WTC11 (cell line): ENCODE results near the gene ARL6IP5. TPM values are rescaled to one million over a fixed set of nuclear protein-coding genes. Genes with fewer than 3 reads are reported as not detected.

Experiments used
- FOXP1 ChIP-seq: sonication (generic); formaldehyde crosslinking; IDR thresholded peaks from 2 replicates; pipeline ENCODE4 v1.8.0; 2022; ENCODE audit warnings: missing genetic modification reagents, mild to moderate bottlenecking, moderate library complexity, borderline replicate concordance
- JAZF1 ChIP-seq: fragments of 250-450 bp; sonication (Bioruptor Pico); IDR thresholded peaks from 2 replicates; pipeline ENCODE4 v1.9.0; 2021; ENCODE audit warnings: moderate library complexity, mild to moderate bottlenecking, inconsistent platforms
- JUN ChIP-seq: sonication (generic); formaldehyde crosslinking; IDR thresholded peaks from 2 replicates; pipeline ENCODE4 v1.8.0; 2023; ENCODE audit warnings: mild to moderate bottlenecking, missing genetic modification reagents
- OVOL2 ChIP-seq: fragments of 250-450 bp; sonication (Bioruptor Pico); IDR thresholded peaks from 2 replicates; pipeline ENCODE4 v1.9.0; 2021; ENCODE audit warnings: mild to moderate bottlenecking, borderline replicate concordance
- ZNF263 ChIP-seq: sonication (generic); formaldehyde crosslinking; IDR thresholded peaks from 2 replicates; pipeline ENCODE4 v1.8.1; 2022; ENCODE audit warnings: low read depth, mild to moderate bottlenecking, moderate library complexity, missing genetic modification reagents
- microRNA-seq: library from miRNA; unstranded; fragments of <30 nt; microRNA quantifications from one replicate; pipeline ENCODE4 v1.2.0, GENCODE V29; 2022; ENCODE audit warnings: borderline number of aligned reads
- total RNA-seq: library from RNA; stranded (reverse); gene quantifications from 3 replicates; pipeline ENCODE4 v1.2.3, GENCODE V29; 2021
- TF ChIP-seq, protein P1 (sequence below): sonication (generic); formaldehyde crosslinking; IDR thresholded peaks from 2 replicates; pipeline ENCODE4 v1.8.0; 2023; ENCODE audit warnings: missing genetic modification reagents, mild to moderate bottlenecking, borderline replicate concordance
- TF ChIP-seq, protein P2 (sequence below): sonication (generic); formaldehyde crosslinking; IDR thresholded peaks from 2 replicates; pipeline ENCODE4 v1.8.1; 2022; ENCODE audit warnings: mild to moderate bottlenecking, missing genetic modification reagents, moderate library complexity, borderline replicate concordance

The ARL6IP5 gene
- total RNA-seq, 1 experiment from 2014 or later = 28.4 TPM

- TF ChIP-seq, protein P1, sequence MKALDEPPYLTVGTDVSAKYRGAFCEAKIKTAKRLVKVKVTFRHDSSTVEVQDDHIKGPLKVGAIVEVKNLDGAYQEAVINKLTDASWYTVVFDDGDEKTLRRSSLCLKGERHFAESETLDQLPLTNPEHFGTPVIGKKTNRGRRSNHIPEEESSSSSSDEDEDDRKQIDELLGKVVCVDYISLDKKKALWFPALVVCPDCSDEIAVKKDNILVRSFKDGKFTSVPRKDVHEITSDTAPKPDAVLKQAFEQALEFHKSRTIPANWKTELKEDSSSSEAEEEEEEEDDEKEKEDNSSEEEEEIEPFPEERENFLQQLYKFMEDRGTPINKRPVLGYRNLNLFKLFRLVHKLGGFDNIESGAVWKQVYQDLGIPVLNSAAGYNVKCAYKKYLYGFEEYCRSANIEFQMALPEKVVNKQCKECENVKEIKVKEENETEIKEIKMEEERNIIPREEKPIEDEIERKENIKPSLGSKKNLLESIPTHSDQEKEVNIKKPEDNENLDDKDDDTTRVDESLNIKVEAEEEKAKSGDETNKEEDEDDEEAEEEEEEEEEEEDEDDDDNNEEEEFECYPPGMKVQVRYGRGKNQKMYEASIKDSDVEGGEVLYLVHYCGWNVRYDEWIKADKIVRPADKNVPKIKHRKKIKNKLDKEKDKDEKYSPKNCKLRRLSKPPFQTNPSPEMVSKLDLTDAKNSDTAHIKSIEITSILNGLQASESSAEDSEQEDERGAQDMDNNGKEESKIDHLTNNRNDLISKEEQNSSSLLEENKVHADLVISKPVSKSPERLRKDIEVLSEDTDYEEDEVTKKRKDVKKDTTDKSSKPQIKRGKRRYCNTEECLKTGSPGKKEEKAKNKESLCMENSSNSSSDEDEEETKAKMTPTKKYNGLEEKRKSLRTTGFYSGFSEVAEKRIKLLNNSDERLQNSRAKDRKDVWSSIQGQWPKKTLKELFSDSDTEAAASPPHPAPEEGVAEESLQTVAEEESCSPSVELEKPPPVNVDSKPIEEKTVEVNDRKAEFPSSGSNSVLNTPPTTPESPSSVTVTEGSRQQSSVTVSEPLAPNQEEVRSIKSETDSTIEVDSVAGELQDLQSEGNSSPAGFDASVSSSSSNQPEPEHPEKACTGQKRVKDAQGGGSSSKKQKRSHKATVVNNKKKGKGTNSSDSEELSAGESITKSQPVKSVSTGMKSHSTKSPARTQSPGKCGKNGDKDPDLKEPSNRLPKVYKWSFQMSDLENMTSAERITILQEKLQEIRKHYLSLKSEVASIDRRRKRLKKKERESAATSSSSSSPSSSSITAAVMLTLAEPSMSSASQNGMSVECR = no peak
- no peak for TF ChIP-seq JAZF1 (CRISPR knock-in tag)
- TF ChIP-seq FOXP1 (CRISPR knock-in tag) = no peak
- no peak for TF ChIP-seq OVOL2
- no peak for TF ChIP-seq JUN (CRISPR knock-in tag)
- TF ChIP-seq, protein P2, sequence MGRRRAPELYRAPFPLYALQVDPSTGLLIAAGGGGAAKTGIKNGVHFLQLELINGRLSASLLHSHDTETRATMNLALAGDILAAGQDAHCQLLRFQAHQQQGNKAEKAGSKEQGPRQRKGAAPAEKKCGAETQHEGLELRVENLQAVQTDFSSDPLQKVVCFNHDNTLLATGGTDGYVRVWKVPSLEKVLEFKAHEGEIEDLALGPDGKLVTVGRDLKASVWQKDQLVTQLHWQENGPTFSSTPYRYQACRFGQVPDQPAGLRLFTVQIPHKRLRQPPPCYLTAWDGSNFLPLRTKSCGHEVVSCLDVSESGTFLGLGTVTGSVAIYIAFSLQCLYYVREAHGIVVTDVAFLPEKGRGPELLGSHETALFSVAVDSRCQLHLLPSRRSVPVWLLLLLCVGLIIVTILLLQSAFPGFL = no peak
- no peak for TF ChIP-seq ZNF263 (CRISPR knock-in tag)
These were observed 64.8 kb downstream of the ARL6IP5 start (continued) for GRCh38 chr3:69149586-69149985.

Small RNA genes lying within 50 kb of the gene (microRNA-seq; reads per million reads assigned to microRNA genes)
- gene MIR3136 = not detected

Other genes with a start within 250 kb of the ARL6IP5 start
- gene TAFA4, start 152.4 kb upstream of the ARL6IP5 start, total RNA-seq = 4.2 to 6.6 TPM (median 6.3 TPM) in 3 replicates
- 26.2 to 32.9 TPM (median 27.7 TPM) in 3 replicates for gene EOGT, start 71.3 kb upstream of the ARL6IP5 start, total RNA-seq
- gene TMF1, start 32.6 kb upstream of the ARL6IP5 start, total RNA-seq = 18.8 to 23.9 TPM (median 20.6 TPM) in 3 replicates
- gene UBA3, start 4.6 kb upstream of the ARL6IP5 start, total RNA-seq = 69.6 to 75.9 TPM (median 75.0 TPM) in 3 replicates
- gene LMOD3, start 37.7 kb downstream of the ARL6IP5 start, total RNA-seq = not detected in 3 replicates